Glutamatergic neuron (in vitro differentiated cells): Measurements from ENCODE around the gene PMM2. TPM values are rescaled to one million over a fixed set of nuclear protein-coding genes. Genes with fewer than 3 reads are reported as not detected.

Experiments used
- DNase-seq: peaks from one replicate; pipeline ENCODE4 v3.0.0; 2022
- H3K27ac Mint-ChIP-seq: one replicate; pipeline ENCODE4 v1.8.0; 2020; ENCODE audit warnings: mild to moderate bottlenecking, mixed read lengths, inconsistent platforms; ENCODE audit not compliant: unreplicated experiment
- H3K27me3 Mint-ChIP-seq: one replicate; pipeline ENCODE4 v1.8.0; 2020; ENCODE audit warnings: mild to moderate bottlenecking, moderate library complexity, mixed read lengths, inconsistent platforms; ENCODE audit not compliant: unreplicated experiment
- H3K36me3 Mint-ChIP-seq: one replicate; pipeline ENCODE4 v1.8.0; 2020; ENCODE audit warnings: mild to moderate bottlenecking, mixed read lengths, inconsistent platforms; ENCODE audit not compliant: unreplicated experiment
- H3K4me1 Mint-ChIP-seq: one replicate; pipeline ENCODE4 v1.8.0; 2020; ENCODE audit warnings: mild to moderate bottlenecking, low read depth, mixed read lengths, inconsistent platforms; ENCODE audit not compliant: unreplicated experiment
- H3K4me3 Mint-ChIP-seq: one replicate; pipeline ENCODE4 v1.8.0; 2020; ENCODE audit warnings: mild to moderate bottlenecking, mixed read lengths, inconsistent platforms; ENCODE audit not compliant: unreplicated experiment
- H3K9me3 Mint-ChIP-seq: one replicate; pipeline ENCODE4 v1.8.0; 2020; ENCODE audit warnings: mild to moderate bottlenecking, moderate library complexity, mixed read lengths, inconsistent platforms; ENCODE audit not compliant: unreplicated experiment
- total RNA-seq: library from RNA; stranded (reverse); fragmentation: NEBNext Ultra II Directional; extraction: Animal tissue kit (Norgen Biotek cat#: 25700); gene quantifications from one replicate; pipeline ENCODE4 v1.2.1, GENCODE V29; 2021; ENCODE audit not compliant: unreplicated experiment
- TF ChIP-seq, protein P1 (sequence below): fragments of 200-600 bp; sonication (generic); IDR thresholded peaks from one replicate; pipeline ENCODE4 v1.5.0; 2021; ENCODE audit not compliant: partially characterized antibody, unreplicated experiment

PMM2 gene
- total RNA-seq, 1 donor from 2014 or later: 23.2 TPM

DNA sequence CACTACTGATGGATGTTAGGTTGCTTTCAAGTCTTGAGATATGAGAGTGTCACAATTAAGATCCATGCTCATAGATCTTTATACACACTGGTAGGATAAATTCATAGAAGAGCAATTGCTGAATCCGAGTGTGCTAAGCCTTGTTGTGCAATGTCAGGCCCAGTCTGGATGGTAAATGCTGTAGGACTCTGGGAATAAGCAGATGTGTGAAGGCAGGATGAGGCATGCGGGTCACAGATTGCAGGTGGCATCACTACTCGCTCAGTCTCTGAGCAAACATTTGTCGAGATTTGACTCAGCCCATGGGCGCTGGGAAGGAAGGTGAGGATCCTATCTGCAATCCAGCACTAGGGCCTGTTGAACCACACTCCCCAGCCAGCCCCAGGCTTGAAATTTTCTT lies 40.9 kb upstream of the PMM2 start:
- TF ChIP-seq, protein P1, sequence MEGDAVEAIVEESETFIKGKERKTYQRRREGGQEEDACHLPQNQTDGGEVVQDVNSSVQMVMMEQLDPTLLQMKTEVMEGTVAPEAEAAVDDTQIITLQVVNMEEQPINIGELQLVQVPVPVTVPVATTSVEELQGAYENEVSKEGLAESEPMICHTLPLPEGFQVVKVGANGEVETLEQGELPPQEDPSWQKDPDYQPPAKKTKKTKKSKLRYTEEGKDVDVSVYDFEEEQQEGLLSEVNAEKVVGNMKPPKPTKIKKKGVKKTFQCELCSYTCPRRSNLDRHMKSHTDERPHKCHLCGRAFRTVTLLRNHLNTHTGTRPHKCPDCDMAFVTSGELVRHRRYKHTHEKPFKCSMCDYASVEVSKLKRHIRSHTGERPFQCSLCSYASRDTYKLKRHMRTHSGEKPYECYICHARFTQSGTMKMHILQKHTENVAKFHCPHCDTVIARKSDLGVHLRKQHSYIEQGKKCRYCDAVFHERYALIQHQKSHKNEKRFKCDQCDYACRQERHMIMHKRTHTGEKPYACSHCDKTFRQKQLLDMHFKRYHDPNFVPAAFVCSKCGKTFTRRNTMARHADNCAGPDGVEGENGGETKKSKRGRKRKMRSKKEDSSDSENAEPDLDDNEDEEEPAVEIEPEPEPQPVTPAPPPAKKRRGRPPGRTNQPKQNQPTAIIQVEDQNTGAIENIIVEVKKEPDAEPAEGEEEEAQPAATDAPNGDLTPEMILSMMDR: no peak
- Mint-ChIP-seq H3K27ac (no peak overlapping the region), H3K36me3 (peaks cover 6% of the 10 kb centered on the region), H3K27me3 (peaks cover 10% of the 10 kb centered on the region), H3K4me3 (no peak overlapping the region), H3K4me1 (no peaks in the 10 kb centered on the region), H3K9me3 (no peaks in the 10 kb centered on the region)
- DNase-seq: no peak

- Mint-ChIP-seq H3K9me3 (peaks cover 1% of the 10 kb centered on the region), H3K4me1 (no peaks in the 10 kb centered on the region), H3K36me3 (peaks cover 6% of the 10 kb centered on the region), H3K27me3 (peaks cover 10% of the 10 kb centered on the region), H3K4me3 (no peak overlapping the region), H3K27ac (no peak overlapping the region)
- DNase-seq: no peak
- TF ChIP-seq, protein P1: no peak
These were observed 39.6 kb upstream of the PMM2 start for GRCh38 chr16:8758022-8758421.

GRCh38 chr16:8760021-8760420 lies 37.6 kb upstream of the PMM2 start:
- no peak for DNase-seq
- Mint-ChIP-seq H3K36me3 (peaks cover 4% of the 10 kb centered on the region), H3K27me3 (peaks cover 8% of the 10 kb centered on the region), H3K4me1 (no peaks in the 10 kb centered on the region), H3K9me3 (peaks cover 3% of the 10 kb centered on the region), H3K27ac (no peak overlapping the region), H3K4me3 (no peak overlapping the region)
- TF ChIP-seq, protein P1: no peak

DNA sequence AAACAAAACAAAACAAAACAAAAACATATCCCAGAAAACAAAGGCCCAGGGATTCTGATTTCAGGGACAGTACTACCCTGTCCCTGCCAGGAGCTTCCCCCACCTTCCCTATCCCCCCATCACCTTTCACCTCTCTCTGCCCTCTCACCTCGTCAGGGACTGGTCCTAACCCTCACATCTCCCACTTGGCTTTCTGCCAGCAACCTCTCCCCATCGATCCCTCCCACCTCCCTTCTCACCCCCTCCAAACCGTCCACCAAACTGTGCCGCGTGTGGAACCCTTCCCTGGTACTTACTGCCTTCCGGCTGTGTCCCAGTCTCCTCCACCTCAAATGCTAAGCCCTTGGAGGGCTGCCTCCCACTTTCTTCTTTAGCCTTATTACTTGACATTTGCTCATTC lies 36.6 kb upstream of the PMM2 start:
- Mint-ChIP-seq H3K4me3 (no peak overlapping the region), H3K27me3 (peaks cover 8% of the 10 kb centered on the region), H3K4me1 (no peaks in the 10 kb centered on the region), H3K36me3 (no peaks in the 10 kb centered on the region), H3K9me3 (peaks cover 3% of the 10 kb centered on the region), H3K27ac (no peak overlapping the region)
- TF ChIP-seq, protein P1: no peak
- DNase-seq: no peak

- no peak for DNase-seq
- H3K4me3 Mint-ChIP-seq: no peak overlapping the region
- no peak overlapping the region for H3K27ac Mint-ChIP-seq
- H3K36me3 Mint-ChIP-seq: no peaks in the 10 kb centered on the region
- TF ChIP-seq, protein P1: no peak
- no peaks in the 10 kb centered on the region for H3K4me1 Mint-ChIP-seq
- H3K9me3 Mint-ChIP-seq: peaks cover 3% of the 10 kb centered on the region
- H3K27me3 Mint-ChIP-seq: peaks cover 8% of the 10 kb centered on the region
These were observed 35.4 kb upstream of the PMM2 start for GRCh38 chr16:8762254-8762653.
